Liver (tissue), 3 donors: ENCODE results near the gene BCL7C.

Experiments used
- CTCF ChIP-seq: fragments of 150-350 bp; IDR thresholded peaks from 2 replicates; pipeline ENCODE4 v1.5.1; 2017; ENCODE audit warnings: improper control_type of control experiment, low read depth, low read length; ENCODE audit not compliant: missing input control
- JUND ChIP-seq, 2 donors: IDR thresholded peaks; 2 replicates each; pipeline ENCODE4 v1.6.1; 2016; ENCODE audit warnings: antibody characterized with exemption in 2 of 2
- MAX ChIP-seq: IDR thresholded peaks from 2 replicates; pipeline ENCODE4 v1.6.1; 2016; ENCODE audit warnings: antibody characterized with exemption
- REST ChIP-seq: IDR thresholded peaks from 2 replicates; pipeline ENCODE4 v1.6.1; 2016; ENCODE audit warnings: antibody characterized with exemption, mild to moderate bottlenecking
- RXRA ChIP-seq, 2 donors: IDR thresholded peaks; 2 replicates each; pipeline ENCODE4 v1.6.1; 2017 to 2018; ENCODE audit warnings: antibody characterized with exemption in 2 of 2, mild to moderate bottlenecking in 1 of 2
- SP1 ChIP-seq: IDR thresholded peaks from 2 replicates; pipeline ENCODE4 v1.6.1; 2018; ENCODE audit warnings: antibody characterized with exemption, mild to moderate bottlenecking
- TAF1 ChIP-seq: conservative IDR thresholded peaks from 2 replicates; pipeline ENCODE4 v1.6.1; 2016; ENCODE audit warnings: antibody characterized with exemption, mild to moderate bottlenecking
- donor health status: healthy.
- donor health status: healthy.

- TF ChIP-seq CTCF (no peak), REST (no peak), MAX (no peak), TAF1 (no peak), SP1 (no peak), RXRA (IDR thresholded peaks at IDR 0.05) (no peak), JUND (IDR thresholded peaks at IDR 0.05) (no peak)
These were observed 5.9 kb upstream of the BCL7C start for GRCh38 chr16:30899794-30900193.
